Rectal smooth muscle tissue (tissue), 1 donor: Measurements from ENCODE around the gene GUSB.
"Not testable (repeated sequence)": the region's sequence is repeated elsewhere in the genome, so short reads cannot be mapped to it uniquely, and the experiment has no call there.

Source experiments
- H3K27ac ChIP-seq: one replicate; pipeline ENCODE4 v1.7.0; 2013; ENCODE audit warnings: low read depth, low read length, inconsistent platforms
- H3K27me3 ChIP-seq: one replicate; pipeline ENCODE4 v1.7.0; 2013; ENCODE audit warnings: low read length; ENCODE audit not compliant: control insufficient read depth, insufficient read depth
- H3K36me3 ChIP-seq: one replicate; pipeline ENCODE4 v1.7.0; 2013; ENCODE audit warnings: low read length; ENCODE audit not compliant: control insufficient read depth, insufficient read depth
- H3K4me1 ChIP-seq: one replicate; pipeline ENCODE4 v1.7.0; 2013; ENCODE audit warnings: low read length; ENCODE audit not compliant: control insufficient read depth, insufficient read depth
- H3K4me3 ChIP-seq: one replicate; pipeline ENCODE4 v1.7.0; 2013; ENCODE audit warnings: low read length
- H3K9ac ChIP-seq: one replicate; pipeline ENCODE4 v1.7.0; 2013; ENCODE audit warnings: low read length

GUSB gene

DNA sequence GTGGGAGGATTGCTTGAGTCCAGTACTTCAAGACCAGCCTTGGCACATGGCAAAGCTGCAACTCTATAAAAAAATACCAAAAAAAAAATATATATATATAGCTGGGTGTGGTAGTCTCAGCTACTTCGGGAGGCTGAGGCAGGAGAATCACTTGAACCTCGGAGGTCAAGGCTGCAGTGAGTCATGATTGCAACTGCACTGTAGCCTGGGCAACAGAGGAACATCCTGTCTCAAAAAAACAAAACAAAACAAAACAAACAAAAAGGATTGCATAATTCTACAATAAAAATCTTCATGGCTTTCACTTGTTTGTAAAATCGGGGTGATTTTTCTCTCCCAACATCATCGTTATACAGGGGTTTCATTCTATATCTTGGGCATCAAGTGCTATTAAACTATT lies 35.1 kb downstream of the GUSB start:
- Histone ChIP-seq H3K4me1 (no peaks in the 10 kb centered on the region), H3K9ac (no peak overlapping the region), H3K36me3 (no peaks in the 10 kb centered on the region), H3K27me3 (no peaks in the 10 kb centered on the region), H3K4me3 (no peak overlapping the region), H3K27ac (no peak overlapping the region)

- H3K9ac ChIP-seq, H3K27me3 ChIP-seq, H3K4me3 ChIP-seq, H3K27ac ChIP-seq, H3K36me3 ChIP-seq, H3K4me1 ChIP-seq: not testable (repeated sequence)
These were observed 36.2 kb downstream of the GUSB start for GRCh38 chr7:65945787-65946186.

- Histone ChIP-seq H3K27ac (no peak overlapping the region), H3K4me3 (no peak overlapping the region), H3K36me3 (no peaks in the 10 kb centered on the region), H3K27me3 (no peaks in the 10 kb centered on the region), H3K9ac (no peak overlapping the region), H3K4me1 (no peaks in the 10 kb centered on the region)
These were observed 43.6 kb downstream of the GUSB start for GRCh38 chr7:65938336-65938895.

GRCh38 chr7:65937296-65937695 lies 44.7 kb downstream of the GUSB start:
- H3K27me3 ChIP-seq, result no peaks in the 10 kb centered on the region
- no peaks in the 10 kb centered on the region for H3K4me1 ChIP-seq
- H3K36me3 ChIP-seq, result no peaks in the 10 kb centered on the region
- H3K27ac ChIP-seq, result no peak overlapping the region
- H3K9ac ChIP-seq, result no peak overlapping the region
- no peak overlapping the region for H3K4me3 ChIP-seq

DNA sequence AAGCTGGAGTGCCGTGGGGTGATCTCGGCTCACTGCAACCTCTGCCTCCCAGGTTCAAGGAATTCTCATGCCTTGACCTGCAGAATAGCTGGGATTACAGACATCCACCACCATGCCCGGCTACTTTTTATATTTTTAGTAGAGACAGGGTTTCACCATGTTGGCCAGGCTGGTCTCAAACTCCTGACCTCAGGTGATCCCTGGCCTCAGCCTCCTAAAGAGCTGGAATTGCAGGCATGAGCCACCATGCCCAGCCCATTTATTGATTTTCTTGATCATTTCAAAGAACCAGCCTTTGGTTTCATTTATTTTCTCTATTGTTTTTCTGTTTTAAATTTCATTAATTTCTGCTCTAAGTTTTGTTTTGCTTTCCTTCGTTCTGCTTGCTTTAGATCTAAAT lies 50.3 kb downstream of the GUSB start:
- H3K36me3 ChIP-seq, result no peaks in the 10 kb centered on the region
- H3K9ac ChIP-seq, result no peak overlapping the region
- no peaks in the 10 kb centered on the region for H3K27me3 ChIP-seq

DNA sequence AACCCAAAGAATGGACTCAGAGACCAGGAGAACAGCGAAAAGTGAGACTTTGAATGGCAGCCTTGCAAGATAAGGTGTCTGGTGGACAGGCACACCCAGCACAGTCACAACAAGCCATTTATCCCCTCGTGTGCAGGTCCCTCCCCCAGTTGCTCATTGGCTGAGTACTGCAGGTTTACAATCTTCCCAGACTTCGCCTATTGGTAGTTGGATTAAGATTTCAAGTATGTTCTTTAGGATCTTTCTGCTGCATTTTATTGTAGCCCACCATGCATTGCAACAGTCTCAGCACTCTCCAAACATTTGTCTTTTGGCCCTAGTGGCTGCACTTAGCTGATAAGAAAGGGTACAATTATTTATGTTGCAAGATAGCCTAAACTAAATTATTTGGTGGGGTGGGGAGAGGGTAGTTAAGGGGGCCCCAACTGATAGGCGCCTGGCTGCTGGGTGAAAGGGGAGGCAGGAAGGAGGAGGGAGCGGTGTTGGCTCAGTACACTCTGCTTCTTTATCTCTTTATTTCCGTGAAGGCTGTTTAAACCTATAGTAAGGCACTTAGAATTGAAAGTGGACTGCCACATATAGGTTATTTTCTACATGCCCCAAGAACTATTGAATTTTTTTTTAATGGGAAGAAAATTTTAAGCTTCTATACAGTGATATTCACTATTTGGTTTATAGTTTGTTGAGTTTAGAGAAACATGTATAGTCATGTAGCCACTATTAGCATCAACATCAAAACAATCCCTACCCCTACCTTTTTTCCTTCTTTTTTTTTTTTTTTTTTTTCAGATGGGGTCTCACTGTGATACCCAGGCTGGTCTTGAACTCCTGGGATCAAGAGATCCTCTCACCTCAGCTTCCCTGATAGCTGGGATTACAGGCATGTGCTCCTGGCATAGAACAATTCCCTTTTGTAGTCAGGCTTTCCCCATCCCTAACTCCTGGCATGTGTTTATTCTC lies 54.2 kb downstream of the GUSB start:
- Histone ChIP-seq H3K4me1 (no peaks in the 10 kb centered on the region), H3K36me3 (no peaks in the 10 kb centered on the region), H3K27me3 (no peaks in the 10 kb centered on the region), H3K4me3 (no peak overlapping the region), H3K27ac (no peak overlapping the region), H3K9ac (no peak overlapping the region)

More for the DNA sequence above, 50.3 kb downstream of the GUSB start:
- Histone ChIP-seq H3K27ac (no peak overlapping the region), H3K4me1 (no peaks in the 10 kb centered on the region), H3K4me3 (no peak overlapping the region)

GRCh38 chr7:65926588-65926987 lies 55.4 kb downstream of the GUSB start:
- Histone ChIP-seq H3K4me3 (no peak overlapping the region), H3K36me3 (no peaks in the 10 kb centered on the region), H3K9ac (no peak overlapping the region), H3K4me1 (no peaks in the 10 kb centered on the region), H3K27me3 (no peaks in the 10 kb centered on the region), H3K27ac (no peak overlapping the region)

DNA sequence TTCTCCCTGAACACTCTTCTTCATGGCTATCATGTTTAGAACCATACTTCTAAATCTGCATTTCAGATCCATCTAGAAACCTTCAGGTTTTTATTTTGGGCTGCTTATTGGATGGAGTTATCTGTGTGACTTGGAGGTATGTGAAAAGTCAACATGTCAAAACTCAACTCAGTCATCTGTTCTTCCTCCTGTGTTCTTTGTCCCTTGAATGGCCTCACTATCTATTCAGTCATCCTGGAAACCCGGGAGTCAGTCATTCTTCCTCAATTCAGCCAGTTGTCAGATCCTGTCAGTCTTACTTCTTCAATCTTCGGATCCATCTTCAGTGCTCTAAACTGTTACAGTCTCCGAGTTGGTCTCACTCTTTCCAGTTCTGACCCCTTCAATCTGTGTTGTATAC lies 57.0 kb downstream of the GUSB start:
- Histone ChIP-seq H3K4me3 (no peak overlapping the region), H3K9ac (no peak overlapping the region), H3K27me3 (no peaks in the 10 kb centered on the region), H3K4me1 (no peaks in the 10 kb centered on the region), H3K27ac (no peak overlapping the region), H3K36me3 (no peaks in the 10 kb centered on the region)

GRCh38 chr7:65924193-65924592 lies 57.8 kb downstream of the GUSB start:
- H3K4me3 ChIP-seq, result no peak overlapping the region
- no peaks in the 10 kb centered on the region for H3K27me3 ChIP-seq
- no peaks in the 10 kb centered on the region for H3K36me3 ChIP-seq
- H3K27ac ChIP-seq, result no peak overlapping the region
- no peaks in the 10 kb centered on the region for H3K4me1 ChIP-seq
- no peak overlapping the region for H3K9ac ChIP-seq

DNA sequence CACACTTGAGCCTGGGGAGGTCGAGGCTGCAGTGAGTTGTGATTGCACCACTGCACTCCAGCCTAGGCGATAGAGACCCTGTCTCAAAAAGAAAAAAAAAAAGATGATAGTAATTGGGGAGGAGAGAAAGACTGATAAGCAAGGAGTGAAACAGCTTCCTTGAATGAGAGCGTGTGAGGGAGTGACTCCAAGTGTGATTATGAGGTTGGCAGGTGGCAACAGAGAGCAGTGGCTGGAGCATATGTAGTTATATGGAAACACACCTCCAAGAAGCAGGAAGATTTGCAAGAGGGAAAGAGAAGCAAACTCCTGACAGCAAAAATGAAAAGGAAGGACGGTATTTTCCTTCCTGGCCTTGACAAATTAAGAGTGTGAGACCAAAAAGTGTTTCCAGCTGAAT lies 58.7 kb downstream of the GUSB start:
- no peak overlapping the region for H3K4me3 ChIP-seq
- no peak overlapping the region for H3K27ac ChIP-seq
- H3K36me3 ChIP-seq, result no peaks in the 10 kb centered on the region
- no peaks in the 10 kb centered on the region for H3K27me3 ChIP-seq
- H3K4me1 ChIP-seq, result no peaks in the 10 kb centered on the region
- H3K9ac ChIP-seq, result no peak overlapping the region

- H3K9ac ChIP-seq, result no peak overlapping the region
- H3K4me3 ChIP-seq, result no peak overlapping the region
- H3K4me1 ChIP-seq, result no peaks in the 10 kb centered on the region
- H3K27ac ChIP-seq, result no peak overlapping the region
- H3K27me3 ChIP-seq, result no peaks in the 10 kb centered on the region
- no peaks in the 10 kb centered on the region for H3K36me3 ChIP-seq
These were observed 65.9 kb downstream of the GUSB start for GRCh38 chr7:65915921-65916657.

- Histone ChIP-seq H3K27me3 (no peaks in the 10 kb centered on the region), H3K9ac (no peak overlapping the region), H3K27ac (no peak overlapping the region), H3K36me3 (no peaks in the 10 kb centered on the region), H3K4me3 (no peak overlapping the region), H3K4me1 (no peaks in the 10 kb centered on the region)
These were observed 69.8 kb downstream of the GUSB start for GRCh38 chr7:65912237-65912636.
